ENCODE results near the gene TMEM198. TPM values are rescaled to one million over a fixed set of nuclear protein-coding genes. Genes with fewer than 3 reads are reported as not detected.

TMEM198 gene
- polyA plus RNA-seq, 1 donor (not counting 4 experiments of a cell fraction or from before 2014, with no cell fraction given) = 0.81 TPM

- H3K4me2 ChIP-seq (ENCODE audit: control insufficient read depth, extremely low read depth, insufficient read depth, low read depth, low read length) = no peak overlapping the region
- H4K20me1 ChIP-seq (ENCODE audit: control insufficient read depth, extremely low read depth, insufficient read depth, low read length) = no peaks in the 10 kb centered on the region
- H3K4me1 ChIP-seq (ENCODE audit: control insufficient read depth, extremely low read depth, insufficient read depth, low read length) = no peaks in the 10 kb centered on the region
- H3K4me3 ChIP-seq (ENCODE audit: control insufficient read depth in 2 of 3, extremely low read depth in 1 of 3, insufficient read depth in 2 of 3, low read depth in 1 of 3, low read length in 3 of 3) = no peak overlapping the region
- no peak overlapping the region for H3K9ac ChIP-seq (ENCODE audit: control insufficient read depth, extremely low read depth, insufficient read depth, low read length)
- no peak overlapping the region for H3K27ac ChIP-seq (ENCODE audit: control insufficient read depth, insufficient read depth, low read length)
- H3K27me3 ChIP-seq (ENCODE audit: control insufficient read depth, extremely low read depth, insufficient read depth, low read length) = peaks cover 9% of the 10 kb centered on the region
- no peak overlapping the region for H2AFZ ChIP-seq (ENCODE audit: control insufficient read depth, low read length)
- no peaks in the 10 kb centered on the region for H3K36me3 ChIP-seq (ENCODE audit: control insufficient read depth in 2 of 2, extremely low read depth in 1 of 2, insufficient read depth in 2 of 2, low read length in 2 of 2)
- H3K79me2 ChIP-seq (ENCODE audit: control insufficient read depth, insufficient read depth, low read length) = no peaks in the 10 kb centered on the region
- TF ChIP-seq CTCF (optimal IDR thresholded peaks at IDR 0.05 in 1 of 3, IDR thresholded peaks at IDR 0.05 in 1 of 3, conservative IDR thresholded peaks at IDR 0.05 in 1 of 3; ENCODE audit: extremely low read depth in 1 of 3, insufficient read depth in 2 of 3, low read length in 3 of 3) (no peak), EZH2 (IDR thresholded peaks at IDR 0.05; ENCODE audit: low read length) (no peak)
- no peaks in the 10 kb centered on the region for H3K9me3 ChIP-seq (ENCODE audit: control insufficient read depth, low read depth, low read length)
- DNase-seq (ENCODE audit: low read depth, low spot score) = no peak
- FAIRE-seq = no peak
- no peaks in the 10 kb centered on the region for H3K9me1 ChIP-seq (ENCODE audit: control insufficient read depth, extremely low read depth, insufficient read depth, low read length)
- dilution Hi-C loops (cut with MboI; ENCODE audit: extremely low pct_ligation_motif_present, low sequenced_read_pairs) = no loop called here
Observed at GRCh38 chr2:219557320-219557719, 13.5 kb downstream of the TMEM198 start.

GRCh38 chr2:219557791-219558785 is 14.3 kb downstream of the TMEM198 start:
- DNase-seq (ENCODE audit: low read depth, low spot score) = no peak
- Histone ChIP-seq H3K4me2 (ENCODE audit: control insufficient read depth, extremely low read depth, insufficient read depth, low read depth, low read length) (no peak overlapping the region), H3K27me3 (ENCODE audit: control insufficient read depth, extremely low read depth, insufficient read depth, low read length) (peaks cover 9% of the 10 kb centered on the region), H3K79me2 (ENCODE audit: control insufficient read depth, insufficient read depth, low read length) (no peaks in the 10 kb centered on the region), H3K9me3 (ENCODE audit: control insufficient read depth, low read depth, low read length) (no peaks in the 10 kb centered on the region), H4K20me1 (ENCODE audit: control insufficient read depth, extremely low read depth, insufficient read depth, low read length) (no peaks in the 10 kb centered on the region), H3K9me1 (ENCODE audit: control insufficient read depth, extremely low read depth, insufficient read depth, low read length) (no peaks in the 10 kb centered on the region), H2AFZ (ENCODE audit: control insufficient read depth, low read length) (no peak overlapping the region), H3K9ac (ENCODE audit: control insufficient read depth, extremely low read depth, insufficient read depth, low read length) (no peak overlapping the region), H3K4me1 (ENCODE audit: control insufficient read depth, extremely low read depth, insufficient read depth, low read length) (no peaks in the 10 kb centered on the region), H3K36me3 (ENCODE audit: control insufficient read depth in 2 of 2, extremely low read depth in 1 of 2, insufficient read depth in 2 of 2, low read length in 2 of 2) (no peaks in the 10 kb centered on the region), H3K4me3 (ENCODE audit: control insufficient read depth in 2 of 3, extremely low read depth in 1 of 3, insufficient read depth in 2 of 3, low read depth in 1 of 3, low read length in 3 of 3) (no peak overlapping the region), H3K27ac (ENCODE audit: control insufficient read depth, insufficient read depth, low read length) (no peak overlapping the region)
- dilution Hi-C loops (cut with MboI; ENCODE audit: extremely low pct_ligation_motif_present, low sequenced_read_pairs) = no loop called here
- no peak for FAIRE-seq
- no peak for TF ChIP-seq CTCF (optimal IDR thresholded peaks at IDR 0.05 in 1 of 3, IDR thresholded peaks at IDR 0.05 in 1 of 3, conservative IDR thresholded peaks at IDR 0.05 in 1 of 3; ENCODE audit: extremely low read depth in 1 of 3, insufficient read depth in 2 of 3, low read length in 3 of 3)

Measured in keratinocyte (primary cell).